NT2/D1 (cell line): ENCODE measurements around the gene HPN.

Source experiments
- DNase-seq: peaks from one replicate; pipeline ENCODE4 v3.0.0-alpha.2; 2011; ENCODE audit warnings: low read depth, low spot score
- H3K27me3 ChIP-seq: 2 replicates; pipeline ENCODE4 v1.6.0; 2011; ENCODE audit warnings: mild to moderate bottlenecking; ENCODE audit not compliant: insufficient read length, insufficient read depth
- H3K36me3 ChIP-seq: 2 replicates; pipeline ENCODE4 v1.6.1; 2011; ENCODE audit warnings: mild to moderate bottlenecking, low read length, mixed read lengths; ENCODE audit not compliant: insufficient read depth, insufficient read length
- H3K4me1 ChIP-seq: 2 replicates; pipeline ENCODE4 v1.5.1; 2011; ENCODE audit not compliant: insufficient read depth, insufficient read length
- H3K4me3 ChIP-seq: 2 replicates; pipeline ENCODE4 v1.5.1; 2011; ENCODE audit warnings: low read depth; ENCODE audit not compliant: insufficient read length
- H3K9ac ChIP-seq: 2 replicates; pipeline ENCODE4 v1.6.0; 2011; ENCODE audit warnings: low read depth; ENCODE audit not compliant: insufficient read length
- H3K9me3 ChIP-seq: 2 replicates; pipeline ENCODE4 v1.5.1; 2011; ENCODE audit warnings: mild to moderate bottlenecking, low read length; ENCODE audit not compliant: insufficient read depth
- SUZ12 ChIP-seq: IDR thresholded peaks from 2 replicates; pipeline ENCODE4 v1.6.1; 2011; ENCODE audit not compliant: insufficient read length, insufficient read depth; ENCODE audit errors: extremely low read depth
- YY1 ChIP-seq: IDR thresholded peaks from 2 replicates; pipeline ENCODE4 v1.6.1; 2011; ENCODE audit not compliant: insufficient read length, insufficient read depth
- ZNF274 ChIP-seq: IDR thresholded peaks from 2 replicates; pipeline ENCODE4 v1.6.1; 2011; ENCODE audit warnings: mild to moderate bottlenecking, low read depth, low read length

The HPN gene

GRCh38 chr19:35083691-35084508, 42.4 kb downstream of the HPN start:
- Histone ChIP-seq H3K4me3 (no peak overlapping the region), H3K27me3 (no peaks in the 10 kb centered on the region), H3K36me3 (no peaks in the 10 kb centered on the region), H3K9me3 (no peaks in the 10 kb centered on the region), H3K9ac (no peak overlapping the region), H3K4me1 (peaks cover 7% of the 10 kb centered on the region)
- TF ChIP-seq YY1 (no peak), SUZ12 (no peak), ZNF274 (no peak)
- no peak for DNase-seq

GRCh38 chr19:35084509-35084762, 42.9 kb downstream of the HPN start:
- TF ChIP-seq ZNF274 (no peak), YY1 (no peak), SUZ12 (no peak)
- Histone ChIP-seq H3K4me3 (no peak overlapping the region), H3K9me3 (no peaks in the 10 kb centered on the region), H3K36me3 (no peaks in the 10 kb centered on the region), H3K27me3 (no peaks in the 10 kb centered on the region), H3K4me1 (peaks cover 7% of the 10 kb centered on the region), H3K9ac (no peak overlapping the region)
- no peak for DNase-seq

GRCh38 chr19:35085947-35086346, 44.4 kb downstream of the HPN start:
- TF ChIP-seq ZNF274, result no peak
- no peak for TF ChIP-seq SUZ12
- TF ChIP-seq YY1, result no peak
- H3K9me3 ChIP-seq, result no peaks in the 10 kb centered on the region
- H3K27me3 ChIP-seq, result no peaks in the 10 kb centered on the region
- no peaks in the 10 kb centered on the region for H3K36me3 ChIP-seq
- H3K4me3 ChIP-seq, result no peak overlapping the region
- peaks cover 9% of the 10 kb centered on the region for H3K4me1 ChIP-seq
- no peak for DNase-seq
- no peak overlapping the region for H3K9ac ChIP-seq

- TF ChIP-seq ZNF274 (no peak), YY1 (no peak), SUZ12 (no peak)
- H3K4me3 ChIP-seq, result no peak overlapping the region
- no peaks in the 10 kb centered on the region for H3K36me3 ChIP-seq
- no peak overlapping the region for H3K9ac ChIP-seq
- no peaks in the 10 kb centered on the region for H3K9me3 ChIP-seq
- H3K27me3 ChIP-seq, result no peaks in the 10 kb centered on the region
- no peak for DNase-seq
- H3K4me1 ChIP-seq, result peaks cover 10% of the 10 kb centered on the region
Observed at GRCh38 chr19:35086455-35086854, 44.9 kb downstream of the HPN start.

GRCh38 chr19:35087393-35087792, 45.9 kb downstream of the HPN start:
- no peaks in the 10 kb centered on the region for H3K27me3 ChIP-seq
- H3K36me3 ChIP-seq, result no peaks in the 10 kb centered on the region
- no peak overlapping the region for H3K9ac ChIP-seq
- H3K4me3 ChIP-seq, result no peak overlapping the region
- no peak for DNase-seq
- H3K4me1 ChIP-seq, result peaks cover 10% of the 10 kb centered on the region
- no peaks in the 10 kb centered on the region for H3K9me3 ChIP-seq
- no peak for TF ChIP-seq SUZ12
- TF ChIP-seq YY1, result no peak
- no peak for TF ChIP-seq ZNF274

GRCh38 chr19:35088131-35088913, 46.8 kb downstream of the HPN start:
- no peak for DNase-seq

GRCh38 chr19:35089554-35089953, 48.0 kb downstream of the HPN start:
- TF ChIP-seq YY1, result no peak
- no peak for TF ChIP-seq ZNF274
- no peak for TF ChIP-seq SUZ12
- no peak overlapping the region for H3K4me3 ChIP-seq
- no peaks in the 10 kb centered on the region for H3K27me3 ChIP-seq
- no peak for DNase-seq
- H3K9ac ChIP-seq, result no peak overlapping the region
- H3K9me3 ChIP-seq, result no peaks in the 10 kb centered on the region
- peaks cover 10% of the 10 kb centered on the region for H3K4me1 ChIP-seq
- no peaks in the 10 kb centered on the region for H3K36me3 ChIP-seq

More at GRCh38 chr19:35088131-35088913, 46.8 kb downstream of the HPN start:
- H3K4me1 ChIP-seq, result peaks cover 10% of the 10 kb centered on the region
- H3K27me3 ChIP-seq, result no peaks in the 10 kb centered on the region
- TF ChIP-seq YY1 (no peak), ZNF274 (no peak), SUZ12 (no peak)
- no peak overlapping the region for H3K9ac ChIP-seq
- H3K36me3 ChIP-seq, result no peaks in the 10 kb centered on the region
- no peaks in the 10 kb centered on the region for H3K9me3 ChIP-seq
- no peak overlapping the region for H3K4me3 ChIP-seq
